Cardiac fibroblast (primary cell): ENCODE data around the gene SPATA33.
"Not testable (repeated sequence)": the region's sequence is repeated elsewhere in the genome, so short reads cannot be mapped to it uniquely, and the experiment has no call there.

Experiments used
- DNase-seq, 2 donors: peaks; one replicate each; pipeline versions ENCODE4 v3.0.0 to v3.0.0-alpha.2; 2010; ENCODE audit warnings: low read depth in 2 of 2
- H3K4me3 ChIP-seq, 2 donors: replicated peaks in 1 of 2; 1 replicate in 1 of 2; 2 replicates in 1 of 2; pipeline ENCODE4 v1.5.1; 2011; ENCODE audit warnings: low read depth in 2 of 2, low read length in 2 of 2, mild to moderate bottlenecking in 2 of 2, moderate library complexity in 1 of 2
- TF ChIP-seq, protein P1 (sequence below): IDR thresholded peaks from one replicate; pipeline ENCODE4 v1.5.1; 2011; ENCODE audit warnings: low read depth, mild to moderate bottlenecking, low read length, inconsistent platforms

SPATA33 gene

DNA sequence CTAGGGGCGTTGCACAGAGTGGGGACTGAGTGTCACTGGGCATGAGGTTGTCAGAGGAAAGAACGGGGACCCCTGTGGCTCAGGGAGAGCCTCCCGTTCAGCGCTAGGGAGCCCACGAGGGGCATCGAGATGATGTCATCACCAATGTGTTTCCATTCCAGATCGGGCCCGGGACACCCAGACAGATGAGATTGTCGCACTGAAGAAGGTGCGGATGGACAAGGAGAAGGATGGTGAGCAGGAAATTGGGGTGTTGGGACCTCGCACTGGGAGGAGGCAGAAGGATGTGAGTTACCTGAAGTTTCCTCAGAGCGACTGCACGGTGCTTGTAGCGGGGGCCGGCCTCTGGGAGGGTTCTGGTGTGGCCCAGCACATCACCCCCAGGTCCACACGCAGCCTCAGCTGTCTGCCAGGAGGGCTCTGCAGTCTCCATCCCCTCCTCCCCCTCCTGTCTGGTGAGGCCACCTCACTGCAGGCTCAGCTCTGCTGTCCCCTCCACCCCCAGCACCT is 32.8 kb downstream of the SPATA33 start:
- TF ChIP-seq, protein P1, sequence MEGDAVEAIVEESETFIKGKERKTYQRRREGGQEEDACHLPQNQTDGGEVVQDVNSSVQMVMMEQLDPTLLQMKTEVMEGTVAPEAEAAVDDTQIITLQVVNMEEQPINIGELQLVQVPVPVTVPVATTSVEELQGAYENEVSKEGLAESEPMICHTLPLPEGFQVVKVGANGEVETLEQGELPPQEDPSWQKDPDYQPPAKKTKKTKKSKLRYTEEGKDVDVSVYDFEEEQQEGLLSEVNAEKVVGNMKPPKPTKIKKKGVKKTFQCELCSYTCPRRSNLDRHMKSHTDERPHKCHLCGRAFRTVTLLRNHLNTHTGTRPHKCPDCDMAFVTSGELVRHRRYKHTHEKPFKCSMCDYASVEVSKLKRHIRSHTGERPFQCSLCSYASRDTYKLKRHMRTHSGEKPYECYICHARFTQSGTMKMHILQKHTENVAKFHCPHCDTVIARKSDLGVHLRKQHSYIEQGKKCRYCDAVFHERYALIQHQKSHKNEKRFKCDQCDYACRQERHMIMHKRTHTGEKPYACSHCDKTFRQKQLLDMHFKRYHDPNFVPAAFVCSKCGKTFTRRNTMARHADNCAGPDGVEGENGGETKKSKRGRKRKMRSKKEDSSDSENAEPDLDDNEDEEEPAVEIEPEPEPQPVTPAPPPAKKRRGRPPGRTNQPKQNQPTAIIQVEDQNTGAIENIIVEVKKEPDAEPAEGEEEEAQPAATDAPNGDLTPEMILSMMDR, result no peak
- DNase-seq, result no peak
- no peak overlapping the region for H3K4me3 ChIP-seq

DNA sequence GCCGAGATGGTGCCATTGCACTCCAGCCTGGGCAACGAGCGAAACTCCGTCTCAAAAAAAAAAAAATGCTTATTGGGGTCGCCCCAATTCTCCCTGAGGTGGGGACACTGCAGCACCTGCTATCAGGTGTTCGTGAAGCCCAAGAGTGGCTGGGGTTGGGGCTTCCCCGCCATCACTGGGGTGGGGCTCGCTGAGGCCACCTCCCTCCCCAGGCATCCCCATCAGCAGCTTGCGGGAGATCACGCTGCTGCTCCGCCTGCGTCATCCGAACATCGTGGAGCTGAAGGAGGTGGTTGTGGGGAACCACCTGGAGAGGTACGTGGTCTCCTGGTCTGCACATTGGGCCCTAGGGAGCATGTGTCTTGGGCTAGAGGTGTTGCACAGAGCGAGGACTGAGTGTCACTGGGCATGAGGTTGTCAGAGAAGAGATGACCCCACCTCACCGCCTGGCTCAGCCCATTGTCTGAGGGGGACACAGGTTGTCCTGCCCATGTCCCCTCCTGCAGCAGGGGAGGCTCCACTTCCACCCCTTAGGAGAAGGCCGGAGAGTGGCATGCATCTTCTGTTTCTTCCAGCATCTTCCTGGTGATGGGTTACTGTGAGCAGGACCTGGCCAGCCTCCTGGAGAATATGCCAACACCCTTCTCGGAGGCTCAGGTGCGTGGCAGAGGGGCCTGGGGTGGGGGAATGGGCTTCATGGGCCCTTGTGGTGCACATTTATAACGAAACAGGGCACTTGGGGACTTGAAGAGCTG is 33.8 kb downstream of the SPATA33 start:
- TF ChIP-seq, protein P1, result no peak
- no peak for DNase-seq
- no peak overlapping the region for H3K4me3 ChIP-seq

DNA sequence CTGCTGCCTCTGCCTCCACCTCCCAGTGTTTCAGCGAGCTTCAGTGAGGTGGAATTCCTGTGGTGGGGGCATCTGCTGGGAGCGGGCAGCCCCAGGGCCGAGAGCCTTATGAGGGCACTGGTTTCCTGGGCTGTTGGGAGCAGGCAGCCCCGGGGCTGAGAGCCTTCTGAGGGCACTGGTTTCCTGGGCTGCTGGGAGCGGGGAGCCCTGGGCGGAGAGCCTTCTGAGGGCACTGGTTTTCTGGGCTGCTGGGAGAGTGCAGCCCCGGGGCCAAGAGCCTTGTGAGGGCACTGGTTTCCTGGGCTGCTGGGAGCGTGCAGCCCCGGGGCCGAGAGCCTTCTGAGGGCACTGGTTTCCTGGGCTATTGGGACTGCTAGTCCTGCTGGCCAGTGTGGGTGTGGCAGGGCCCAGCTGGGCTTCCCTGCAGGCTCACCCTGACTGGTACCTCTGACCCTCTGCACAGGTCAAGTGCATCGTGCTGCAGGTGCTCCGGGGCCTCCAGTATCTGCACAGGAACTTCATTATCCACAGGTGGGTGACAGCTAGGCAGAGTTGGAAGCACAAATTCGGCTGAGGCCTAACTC is 34.4 kb downstream of the SPATA33 start:
- TF ChIP-seq, protein P1, result no peak
- H3K4me3 ChIP-seq, result no peak overlapping the region
- DNase-seq, result no peak

DNA sequence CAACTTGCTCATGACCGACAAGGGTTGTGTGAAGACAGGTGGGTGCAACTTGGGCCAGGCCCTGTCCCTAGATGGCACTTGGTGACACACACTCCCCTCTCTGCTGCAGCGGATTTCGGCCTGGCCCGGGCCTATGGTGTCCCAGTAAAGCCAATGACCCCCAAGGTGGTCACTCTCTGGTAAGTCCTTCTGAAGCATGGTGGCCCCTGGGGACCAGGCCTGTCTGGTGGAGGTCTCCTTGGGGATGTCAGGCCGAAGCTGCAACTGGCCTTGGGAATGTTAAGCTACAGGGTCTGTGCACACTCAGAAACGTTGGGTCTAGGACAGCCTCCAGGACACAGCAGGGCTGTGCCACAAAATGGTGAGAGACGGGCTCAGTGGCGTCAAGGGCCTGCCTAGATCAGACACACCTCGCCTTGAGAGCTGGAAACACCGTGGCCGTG is 35.7 kb downstream of the SPATA33 start:
- no peak overlapping the region for H3K4me3 ChIP-seq
- TF ChIP-seq, protein P1, result no peak
- DNase-seq, result no peak

DNA sequence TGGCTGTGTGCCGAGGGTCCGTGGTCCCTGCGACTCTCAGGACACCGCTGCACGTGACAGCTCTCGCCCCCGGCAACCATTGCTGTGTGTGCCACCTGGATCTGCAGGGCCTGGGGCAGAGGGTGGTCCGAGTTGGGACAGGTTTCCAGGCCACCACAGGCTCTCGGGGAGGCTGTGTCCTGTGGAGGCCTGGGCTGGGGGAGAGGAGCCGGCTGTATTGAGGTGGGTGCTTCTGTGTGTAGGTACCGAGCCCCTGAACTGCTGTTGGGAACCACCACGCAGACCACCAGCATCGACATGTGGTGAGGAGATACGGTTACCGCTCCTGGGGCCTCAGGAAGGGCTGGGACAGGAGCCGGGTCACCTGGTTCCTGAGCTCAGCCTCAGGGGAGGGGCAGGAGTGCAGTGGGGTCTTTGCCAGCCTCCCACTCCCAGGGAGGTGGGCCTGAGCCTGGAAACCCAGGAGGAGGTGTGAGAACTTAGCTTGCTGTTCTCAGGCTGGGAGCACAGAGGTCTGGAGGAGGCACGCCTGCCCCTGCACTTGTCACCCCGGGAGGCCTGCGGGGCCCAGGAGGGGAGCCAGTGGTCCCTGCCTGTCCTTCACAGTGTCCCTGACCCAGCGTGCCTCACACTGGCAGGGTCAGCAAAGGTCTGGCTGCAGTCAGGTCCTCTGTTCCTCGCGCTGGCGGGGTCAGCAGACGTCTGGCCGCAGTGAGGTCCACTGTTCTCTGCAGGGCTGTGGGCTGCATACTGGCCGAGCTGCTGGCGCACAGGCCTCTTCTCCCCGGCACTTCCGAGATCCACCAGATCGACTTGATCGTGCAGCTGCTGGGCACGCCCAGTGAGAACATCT is 36.5 kb downstream of the SPATA33 start:
- TF ChIP-seq, protein P1, result no peak
- no peak for DNase-seq

DNA sequence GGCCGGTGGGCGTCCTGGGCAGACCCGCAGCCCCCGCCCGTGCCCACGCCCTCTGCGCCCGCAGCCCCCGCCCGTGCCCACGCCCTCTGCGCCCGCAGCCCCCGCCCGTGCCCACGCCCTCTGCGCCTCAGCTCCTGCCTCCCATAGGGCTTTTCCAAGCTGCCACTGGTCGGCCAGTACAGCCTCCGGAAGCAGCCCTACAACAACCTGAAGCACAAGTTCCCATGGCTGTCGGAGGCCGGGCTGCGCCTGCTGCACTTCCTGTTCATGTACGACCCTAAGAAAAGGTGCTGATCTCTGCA is 37.1 kb downstream of the SPATA33 start:
- not testable (repeated sequence) for H3K4me3 ChIP-seq, DNase-seq

More for the DNA sequence above, 36.5 kb downstream of the SPATA33 start:
- H3K4me3 ChIP-seq, result no peak overlapping the region
